ENCODE data around the gene CPXM1. TPM values are rescaled to one million over a fixed set of nuclear protein-coding genes. Genes with fewer than 3 reads are reported as not detected.

CPXM1 gene
- total and polyA plus RNA-seq, 2 experiments from 2014 or later, result 57.8 to 66.3 TPM

- TF ChIP-seq EZH2phosphoT487 (IDR thresholded peaks at IDR 0.05; ENCODE audit: low read depth, severe bottlenecking, unreplicated experiment), result no peak
- no peak for TF ChIP-seq EZH2 (IDR thresholded peaks at IDR 0.05; ENCODE audit: borderline replicate concordance)
- TF ChIP-seq, protein P1, sequence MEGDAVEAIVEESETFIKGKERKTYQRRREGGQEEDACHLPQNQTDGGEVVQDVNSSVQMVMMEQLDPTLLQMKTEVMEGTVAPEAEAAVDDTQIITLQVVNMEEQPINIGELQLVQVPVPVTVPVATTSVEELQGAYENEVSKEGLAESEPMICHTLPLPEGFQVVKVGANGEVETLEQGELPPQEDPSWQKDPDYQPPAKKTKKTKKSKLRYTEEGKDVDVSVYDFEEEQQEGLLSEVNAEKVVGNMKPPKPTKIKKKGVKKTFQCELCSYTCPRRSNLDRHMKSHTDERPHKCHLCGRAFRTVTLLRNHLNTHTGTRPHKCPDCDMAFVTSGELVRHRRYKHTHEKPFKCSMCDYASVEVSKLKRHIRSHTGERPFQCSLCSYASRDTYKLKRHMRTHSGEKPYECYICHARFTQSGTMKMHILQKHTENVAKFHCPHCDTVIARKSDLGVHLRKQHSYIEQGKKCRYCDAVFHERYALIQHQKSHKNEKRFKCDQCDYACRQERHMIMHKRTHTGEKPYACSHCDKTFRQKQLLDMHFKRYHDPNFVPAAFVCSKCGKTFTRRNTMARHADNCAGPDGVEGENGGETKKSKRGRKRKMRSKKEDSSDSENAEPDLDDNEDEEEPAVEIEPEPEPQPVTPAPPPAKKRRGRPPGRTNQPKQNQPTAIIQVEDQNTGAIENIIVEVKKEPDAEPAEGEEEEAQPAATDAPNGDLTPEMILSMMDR (IDR thresholded peaks at IDR 0.05; ENCODE audit: poor library complexity), result no peak
- peaks cover 27% of the 10 kb centered on the region for H3K27me3 ChIP-seq
- 90% methylated on average over 16 of the region's 16 CpGs for WGBS (ENCODE audit: low lambda C conversion rate, missing lambda C conversion rate)
- H3K4me1 ChIP-seq (ENCODE audit: insufficient read depth), result peaks cover 3% of the 10 kb centered on the region
- H3K4me3 ChIP-seq, result no peak overlapping the region
- no peak overlapping the region for H3K27ac ChIP-seq
- DNase-seq (ENCODE audit: low spot score), result no peak
- no peak overlapping the region for H3K4me2 ChIP-seq
- H2AFZ ChIP-seq, result no peak overlapping the region
- H3K9me3 ChIP-seq (ENCODE audit: low read depth), result no peaks in the 10 kb centered on the region
- H4K20me1 ChIP-seq (ENCODE audit: insufficient read depth, poor library complexity, severe bottlenecking), result no peaks in the 10 kb centered on the region
- H3K36me3 ChIP-seq (replicated peaks; ENCODE audit: insufficient read depth, low read depth), result no peaks in the 10 kb centered on the region
- no peaks in the 10 kb centered on the region for H3K9me2 ChIP-seq (replicated peaks; ENCODE audit: insufficient read depth)
- H3K79me2 ChIP-seq, result no peaks in the 10 kb centered on the region
Measured at GRCh38 chr20:2797136-2797983, 3.1 kb downstream of the CPXM1 start.

- Histone ChIP-seq H3K36me3 (replicated peaks; ENCODE audit: insufficient read depth, low read depth) (no peaks in the 10 kb centered on the region), H3K9me2 (replicated peaks; ENCODE audit: insufficient read depth) (no peaks in the 10 kb centered on the region), H3K4me1 (ENCODE audit: insufficient read depth) (peaks cover 3% of the 10 kb centered on the region), H3K9me3 (ENCODE audit: low read depth) (no peaks in the 10 kb centered on the region), H3K4me3 (no peak overlapping the region), H4K20me1 (ENCODE audit: insufficient read depth, poor library complexity, severe bottlenecking) (no peaks in the 10 kb centered on the region), H2AFZ (no peak overlapping the region), H3K27me3 (peaks cover 27% of the 10 kb centered on the region), H3K4me2 (no peak overlapping the region), H3K79me2 (no peaks in the 10 kb centered on the region), H3K27ac (no peak overlapping the region)
- WGBS (ENCODE audit: low lambda C conversion rate, missing lambda C conversion rate), result 93% methylated on average over 17 of the region's 20 CpGs
- DNase-seq (ENCODE audit: low spot score), result no peak
- TF ChIP-seq EZH2phosphoT487 (IDR thresholded peaks at IDR 0.05; ENCODE audit: low read depth, severe bottlenecking, unreplicated experiment) (no peak), EZH2 (IDR thresholded peaks at IDR 0.05; ENCODE audit: borderline replicate concordance) (no peak)
- TF ChIP-seq, protein P1 (IDR thresholded peaks at IDR 0.05; ENCODE audit: poor library complexity), result no peak
Measured at GRCh38 chr20:2796011-2796660, 4.3 kb downstream of the CPXM1 start.

DNA sequence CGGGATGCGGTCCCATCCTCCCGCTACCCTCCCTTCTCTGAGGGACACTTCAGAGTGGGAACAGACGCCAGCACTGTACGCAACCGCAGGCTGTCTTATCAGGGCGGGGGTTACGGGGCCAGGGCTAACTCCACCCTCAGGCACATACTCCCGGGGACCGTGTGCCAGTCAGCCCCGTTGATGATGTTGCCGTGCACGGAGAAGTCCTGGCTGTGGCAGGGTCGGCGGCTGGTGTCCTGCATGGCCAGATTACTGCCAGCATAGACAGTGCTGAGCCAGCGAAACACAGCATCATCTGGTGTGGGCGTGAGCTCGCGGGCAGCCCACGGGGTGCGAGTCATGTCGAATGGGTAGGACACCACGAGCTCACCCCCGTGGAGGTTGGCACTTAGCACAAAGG lies 5.0 kb downstream of the CPXM1 start:
- TF ChIP-seq, protein P1 (IDR thresholded peaks at IDR 0.05; ENCODE audit: poor library complexity), result no peak
- TF ChIP-seq EZH2 (IDR thresholded peaks at IDR 0.05; ENCODE audit: borderline replicate concordance) (no peak), EZH2phosphoT487 (IDR thresholded peaks at IDR 0.05; ENCODE audit: low read depth, severe bottlenecking, unreplicated experiment) (no peak)
- Histone ChIP-seq H3K27me3 (peaks cover 27% of the 10 kb centered on the region), H3K4me3 (no peak overlapping the region), H3K27ac (no peak overlapping the region), H3K9me2 (replicated peaks; ENCODE audit: insufficient read depth) (no peaks in the 10 kb centered on the region), H3K79me2 (no peaks in the 10 kb centered on the region), H4K20me1 (ENCODE audit: insufficient read depth, poor library complexity, severe bottlenecking) (no peaks in the 10 kb centered on the region), H3K4me1 (ENCODE audit: insufficient read depth) (peaks cover 3% of the 10 kb centered on the region), H3K4me2 (no peak overlapping the region), H2AFZ (no peak overlapping the region), H3K9me3 (ENCODE audit: low read depth) (no peaks in the 10 kb centered on the region), H3K36me3 (replicated peaks; ENCODE audit: insufficient read depth, low read depth) (no peaks in the 10 kb centered on the region)
- 93% methylated on average over 24 of the region's 24 CpGs for WGBS (ENCODE audit: low lambda C conversion rate, missing lambda C conversion rate)
- DNase-seq (ENCODE audit: low spot score), result no peak

All from hepatocyte (in vitro differentiated cells).